Glutamatergic neuron (in vitro differentiated cells): ENCODE results near the gene LDLRAD3. TPM values are rescaled to one million over a fixed set of nuclear protein-coding genes. Genes with fewer than 3 reads are reported as not detected.

Experiments used
- DNase-seq: peaks from one replicate; pipeline ENCODE4 v3.0.0; 2022
- H3K27ac Mint-ChIP-seq: one replicate; pipeline ENCODE4 v1.8.0; 2020; ENCODE audit warnings: mild to moderate bottlenecking, mixed read lengths, inconsistent platforms; ENCODE audit not compliant: unreplicated experiment
- H3K27me3 Mint-ChIP-seq: one replicate; pipeline ENCODE4 v1.8.0; 2020; ENCODE audit warnings: mild to moderate bottlenecking, moderate library complexity, mixed read lengths, inconsistent platforms; ENCODE audit not compliant: unreplicated experiment
- H3K36me3 Mint-ChIP-seq: one replicate; pipeline ENCODE4 v1.8.0; 2020; ENCODE audit warnings: mild to moderate bottlenecking, mixed read lengths, inconsistent platforms; ENCODE audit not compliant: unreplicated experiment
- H3K4me1 Mint-ChIP-seq: one replicate; pipeline ENCODE4 v1.8.0; 2020; ENCODE audit warnings: mild to moderate bottlenecking, low read depth, mixed read lengths, inconsistent platforms; ENCODE audit not compliant: unreplicated experiment
- H3K4me3 Mint-ChIP-seq: one replicate; pipeline ENCODE4 v1.8.0; 2020; ENCODE audit warnings: mild to moderate bottlenecking, mixed read lengths, inconsistent platforms; ENCODE audit not compliant: unreplicated experiment
- H3K9me3 Mint-ChIP-seq: one replicate; pipeline ENCODE4 v1.8.0; 2020; ENCODE audit warnings: mild to moderate bottlenecking, moderate library complexity, mixed read lengths, inconsistent platforms; ENCODE audit not compliant: unreplicated experiment
- CTCF ChIP-seq: fragments of 200-600 bp; sonication (generic); IDR thresholded peaks from one replicate; pipeline ENCODE4 v1.5.0; 2021; ENCODE audit not compliant: partially characterized antibody, unreplicated experiment
- total RNA-seq: library from RNA; stranded (reverse); fragmentation: NEBNext Ultra II Directional; extraction: Animal tissue kit (Norgen Biotek cat#: 25700); gene quantifications from one replicate; pipeline ENCODE4 v1.2.1, GENCODE V29; 2021; ENCODE audit not compliant: unreplicated experiment

Gene LDLRAD3
- total RNA-seq, 1 donor from 2014 or later, result 59.9 TPM

- peaks cover 24% of the 10 kb centered on the region for H3K4me1 Mint-ChIP-seq
- TF ChIP-seq CTCF, result no peak
- DNase-seq, result no peak
- H3K9me3 Mint-ChIP-seq, result peaks cover 13% of the 10 kb centered on the region
- H3K27ac Mint-ChIP-seq, result no peak overlapping the region
- H3K36me3 Mint-ChIP-seq, result peaks cover 32% of the 10 kb centered on the region
- no peak overlapping the region for H3K4me3 Mint-ChIP-seq
- H3K27me3 Mint-ChIP-seq, result peaks cover 4% of the 10 kb centered on the region
Observed at GRCh38 chr11:35976434-35976833, 32.6 kb downstream of the LDLRAD3 start.

- H3K27me3 Mint-ChIP-seq, result peaks cover 4% of the 10 kb centered on the region
- peak overlapping the region; percentile 78 for H3K27ac Mint-ChIP-seq
- H3K36me3 Mint-ChIP-seq, result peaks cover 29% of the 10 kb centered on the region
- no peak overlapping the region for H3K4me3 Mint-ChIP-seq
- no peak for TF ChIP-seq CTCF
- peaks cover 8% of the 10 kb centered on the region for H3K9me3 Mint-ChIP-seq
- H3K4me1 Mint-ChIP-seq, result peaks cover 16% of the 10 kb centered on the region
- DNase-seq, result peak; percentile 36
Observed at GRCh38 chr11:35978183-35978582, 34.3 kb downstream of the LDLRAD3 start.

GRCh38 chr11:35978891-35979290 is 35.0 kb downstream of the LDLRAD3 start:
- no peak overlapping the region for H3K4me3 Mint-ChIP-seq
- peaks cover 16% of the 10 kb centered on the region for H3K4me1 Mint-ChIP-seq
- no peak for DNase-seq
- peaks cover 28% of the 10 kb centered on the region for H3K36me3 Mint-ChIP-seq
- H3K27me3 Mint-ChIP-seq, result peaks cover 4% of the 10 kb centered on the region
- no peak overlapping the region for H3K27ac Mint-ChIP-seq
- peaks cover 7% of the 10 kb centered on the region for H3K9me3 Mint-ChIP-seq
- no peak for TF ChIP-seq CTCF

GRCh38 chr11:35980686-35981390 is 37.0 kb downstream of the LDLRAD3 start:
- Mint-ChIP-seq H3K9me3 (peaks cover 5% of the 10 kb centered on the region), H3K36me3 (peaks cover 10% of the 10 kb centered on the region), H3K4me1 (peaks cover 14% of the 10 kb centered on the region), H3K27me3 (peaks cover 2% of the 10 kb centered on the region), H3K27ac (no peak overlapping the region), H3K4me3 (no peak overlapping the region)
- no peak for DNase-seq
- no peak for TF ChIP-seq CTCF

- peaks cover 5% of the 10 kb centered on the region for H3K9me3 Mint-ChIP-seq
- no peak overlapping the region for H3K27ac Mint-ChIP-seq
- TF ChIP-seq CTCF, result no peak
- no peak for DNase-seq
- peaks cover 14% of the 10 kb centered on the region for H3K4me1 Mint-ChIP-seq
- H3K36me3 Mint-ChIP-seq, result peaks cover 4% of the 10 kb centered on the region
- H3K27me3 Mint-ChIP-seq, result peaks cover 2% of the 10 kb centered on the region
- no peak overlapping the region for H3K4me3 Mint-ChIP-seq
Observed at GRCh38 chr11:35981581-35981980, 37.7 kb downstream of the LDLRAD3 start.
